NCI-H2107 (cell line): ENCODE results near the gene WSB1.

Experiments
- DNase-seq: peaks from one replicate; lab custom pipeline; 2025; lab: John Stamatoyannopoulos, UW

Gene WSB1

DNA sequence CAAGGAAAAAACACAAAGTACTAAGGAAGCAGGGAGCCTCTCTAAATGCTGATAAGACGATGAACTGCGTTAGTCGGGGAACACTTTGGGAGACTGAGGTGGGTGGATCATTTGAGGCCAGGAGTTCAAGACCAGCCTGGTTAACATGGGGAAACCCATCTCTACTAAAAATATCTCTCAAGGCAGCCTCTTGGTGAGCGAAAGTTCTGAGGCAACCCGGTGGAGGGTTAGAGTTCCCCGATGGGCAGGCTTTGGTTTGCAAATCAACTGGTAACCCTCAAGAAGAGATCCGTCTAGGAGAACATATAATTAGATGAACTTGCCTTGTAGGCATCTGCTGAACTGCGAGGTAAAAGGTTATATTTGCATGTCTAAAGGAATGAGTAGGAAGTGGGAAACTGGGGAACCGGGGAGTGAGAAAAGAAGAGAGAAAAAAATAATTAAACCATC, 44.6 kb downstream of the WSB1 start:
- DNase-seq, result no peak

DNA sequence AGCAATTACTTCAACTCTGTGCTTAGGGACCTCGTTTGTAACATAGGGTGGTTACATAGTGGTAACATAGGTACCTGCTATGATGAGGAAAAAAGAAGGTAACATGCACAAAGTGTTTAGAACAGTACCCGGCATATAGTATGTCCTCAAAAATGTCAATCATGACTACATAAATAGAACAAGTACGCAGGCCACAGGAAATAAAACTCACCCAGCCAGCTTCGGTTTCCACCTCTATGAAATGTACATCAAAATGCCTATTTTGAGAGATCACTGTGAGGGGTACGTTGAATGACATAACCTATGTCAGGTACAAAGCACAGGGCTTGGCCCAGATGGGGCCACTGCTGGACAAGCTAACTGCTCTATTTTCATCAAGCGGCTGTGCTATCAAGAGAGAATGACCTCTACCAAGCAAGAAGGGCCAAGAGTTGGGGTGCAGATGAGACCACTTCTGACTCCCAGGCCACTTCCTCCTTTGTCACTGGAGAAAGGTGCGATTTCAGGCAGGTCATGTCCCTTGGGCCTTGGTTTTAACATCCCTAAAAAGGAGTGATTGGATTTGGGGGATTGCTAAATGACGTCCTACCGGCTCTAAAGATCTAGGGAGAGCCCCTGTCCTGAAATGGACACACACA, 45.4 kb downstream of the WSB1 start:
- DNase-seq, result no peak

DNA sequence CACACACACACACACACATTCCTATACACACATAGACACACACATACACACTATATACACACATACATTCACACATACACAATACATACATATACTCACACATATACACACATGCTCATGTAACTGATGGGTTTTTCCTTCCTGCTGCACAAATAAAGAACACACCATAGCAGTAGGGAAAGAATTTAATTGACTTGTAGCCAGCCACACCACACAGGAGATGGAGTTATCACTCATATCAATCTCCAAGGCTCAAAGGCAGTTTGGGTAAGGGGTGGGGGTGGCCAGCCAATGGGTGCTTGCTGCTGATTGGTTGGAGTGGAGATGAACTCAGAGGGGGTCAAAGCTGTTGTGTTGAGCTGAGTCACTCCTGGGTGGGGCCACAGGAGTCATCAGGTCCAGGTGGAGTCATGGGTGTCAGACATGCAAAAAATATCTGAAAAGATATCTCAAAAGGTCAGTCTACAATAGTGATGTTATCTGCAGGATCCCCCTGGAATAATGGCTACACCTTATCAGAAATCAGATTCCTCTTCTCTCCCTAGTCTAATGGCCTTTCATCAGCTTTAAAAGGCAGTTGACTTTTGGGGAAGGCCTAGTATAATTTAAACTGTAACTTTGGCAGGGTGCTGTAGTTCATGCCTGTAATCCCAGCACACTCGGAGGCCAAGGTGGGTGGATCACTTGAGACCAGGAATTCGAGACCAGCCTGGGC, 46.1 kb downstream of the WSB1 start:
- DNase-seq, result no peak

DNA sequence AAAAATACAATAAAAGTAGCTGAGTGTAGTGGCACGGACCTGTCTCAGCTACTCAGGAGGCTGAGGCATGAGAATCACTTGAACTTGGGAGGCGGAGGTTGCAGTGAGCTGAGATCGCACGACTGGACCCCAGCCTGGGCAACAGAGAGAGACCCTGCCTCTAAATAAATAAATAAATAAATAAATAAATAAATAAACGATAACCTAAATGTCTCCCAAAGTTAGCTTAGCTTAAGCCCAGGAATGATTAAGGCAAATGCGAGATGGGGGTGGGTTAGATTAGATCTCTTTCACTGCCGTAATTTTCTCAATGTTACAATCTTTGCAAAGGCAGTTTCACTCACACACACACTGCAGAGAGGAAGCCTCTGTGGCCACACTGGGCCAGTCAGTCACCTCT, 46.7 kb downstream of the WSB1 start:
- no peak for DNase-seq

DNA sequence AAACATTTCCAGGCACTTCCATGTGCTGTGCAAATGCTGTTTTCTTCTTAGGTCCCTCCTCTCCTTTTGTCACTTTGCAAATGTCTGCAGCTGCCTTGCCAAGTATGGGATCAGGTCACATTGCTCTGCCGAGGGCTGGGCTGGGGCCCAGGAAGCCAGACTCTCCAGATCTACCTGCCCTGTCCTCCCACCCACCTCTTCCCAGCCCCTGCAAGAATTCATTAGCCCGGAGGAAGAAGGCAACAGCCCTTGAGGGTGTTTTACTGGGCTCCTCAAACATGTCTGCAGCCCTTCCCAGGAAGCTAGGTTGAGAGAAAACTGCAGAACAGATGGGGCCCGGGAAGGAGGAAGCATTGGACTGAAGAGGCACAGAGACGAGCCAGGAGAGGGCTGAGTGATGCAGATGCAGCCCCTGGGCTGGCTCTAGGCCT, 47.1 kb downstream of the WSB1 start:
- no peak for DNase-seq

DNA sequence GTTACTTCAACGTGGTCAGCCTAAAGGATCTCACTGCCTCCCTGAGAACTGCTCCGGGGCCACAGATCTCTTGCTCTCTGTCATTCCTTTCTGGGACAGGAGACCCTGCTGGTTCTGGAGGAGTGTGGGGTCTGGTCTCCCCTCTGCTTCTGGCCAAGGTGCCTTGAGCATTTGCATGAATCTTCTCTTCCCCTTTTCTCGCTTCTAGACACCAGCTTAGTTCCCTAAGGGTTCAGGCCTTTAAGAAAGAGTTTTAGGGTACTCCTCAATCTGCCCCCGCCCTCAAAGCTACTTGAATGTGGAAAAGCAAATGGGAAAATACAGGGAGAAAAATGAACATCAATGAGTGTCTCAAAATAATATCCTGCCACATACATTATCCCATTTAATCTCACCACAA, 48.1 kb downstream of the WSB1 start:
- no peak for DNase-seq

DNA sequence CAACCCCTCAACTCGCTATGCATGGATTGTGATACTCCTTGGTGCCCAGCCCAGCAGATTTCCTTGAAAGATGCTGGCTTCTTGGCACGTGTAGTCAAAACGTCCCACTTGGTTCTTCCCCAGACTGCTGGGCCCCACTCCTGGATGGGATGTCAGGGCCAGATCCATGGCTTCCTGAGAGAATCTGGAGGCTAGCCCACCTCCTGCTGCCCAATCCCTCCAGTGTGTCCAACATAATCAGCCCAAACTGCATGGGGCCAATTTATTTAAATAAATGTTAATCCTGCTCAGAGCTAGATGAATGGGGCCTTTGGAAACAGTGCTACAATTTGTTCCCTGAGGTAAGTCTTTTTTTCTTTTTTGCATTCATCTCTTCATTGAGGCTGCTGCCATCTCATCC, 49.4 kb downstream of the WSB1 start:
- no peak for DNase-seq

DNA sequence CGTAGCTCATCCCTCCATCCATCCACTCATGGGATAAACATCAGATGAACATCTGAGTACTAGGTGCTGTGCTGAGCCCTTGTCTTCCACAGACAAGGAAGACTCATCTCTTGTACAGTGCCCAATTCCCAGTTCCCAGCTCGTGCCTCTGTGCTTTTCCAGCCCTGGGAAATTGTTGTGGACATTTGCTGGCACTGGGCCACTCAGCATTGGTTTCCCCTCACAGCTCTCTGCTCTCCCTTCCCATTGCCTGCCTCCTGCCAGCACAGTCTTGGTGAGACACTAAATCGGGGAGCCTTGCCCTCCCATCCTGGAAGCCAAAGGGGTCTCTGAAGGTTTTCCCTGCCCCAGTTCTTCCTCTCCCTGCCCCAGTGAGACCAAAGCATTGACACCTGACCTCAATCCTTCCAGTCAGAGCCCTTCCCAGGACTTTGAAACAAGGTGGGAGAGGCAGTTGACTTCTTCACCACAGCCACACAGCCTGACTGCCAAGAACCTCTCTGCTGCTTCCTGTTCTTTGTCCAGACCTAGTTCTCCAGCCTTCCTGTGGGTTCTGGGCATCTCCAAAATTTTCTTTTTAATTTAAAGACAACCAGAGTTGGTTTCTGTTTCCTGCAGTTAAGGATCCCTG, 50.2 kb downstream of the WSB1 start:
- DNase-seq, result no peak

DNA sequence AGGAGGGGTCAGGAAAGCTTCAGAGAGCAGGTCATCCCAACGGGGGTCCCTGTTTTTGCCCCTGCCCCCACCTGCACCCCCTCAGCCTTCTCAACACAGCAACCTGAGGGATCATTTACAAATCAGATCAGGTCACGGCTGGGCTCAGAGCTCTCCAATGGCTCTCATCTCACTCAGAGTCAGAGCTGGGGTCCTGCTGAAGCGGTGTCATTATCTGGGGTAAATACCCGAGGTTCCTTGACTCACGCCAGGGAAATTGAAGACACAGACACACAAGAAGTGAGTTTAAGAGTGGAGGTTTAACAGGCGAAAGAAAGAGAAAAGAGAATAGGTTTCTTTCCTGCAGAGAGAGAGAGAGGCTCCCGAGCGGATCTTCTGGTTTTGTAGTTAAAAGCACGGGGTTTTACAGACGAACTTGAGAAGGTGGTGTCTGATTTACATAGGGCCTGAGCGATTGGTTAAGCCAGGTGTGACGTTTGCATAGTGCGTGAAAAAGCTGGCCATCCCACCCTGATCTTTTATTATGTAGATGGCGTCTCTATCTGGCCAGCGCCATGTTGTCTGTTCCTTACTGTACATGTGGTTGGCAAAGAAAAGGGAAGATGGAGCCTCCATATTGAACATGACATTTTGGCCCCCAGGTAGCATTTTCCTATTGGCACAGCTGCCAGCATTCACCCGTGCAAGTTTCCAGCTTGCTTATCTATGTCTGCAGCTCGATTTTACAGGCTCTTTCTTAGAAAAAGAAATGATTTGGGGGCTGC, 51.4 kb downstream of the WSB1 start:
- no peak for DNase-seq

DNA sequence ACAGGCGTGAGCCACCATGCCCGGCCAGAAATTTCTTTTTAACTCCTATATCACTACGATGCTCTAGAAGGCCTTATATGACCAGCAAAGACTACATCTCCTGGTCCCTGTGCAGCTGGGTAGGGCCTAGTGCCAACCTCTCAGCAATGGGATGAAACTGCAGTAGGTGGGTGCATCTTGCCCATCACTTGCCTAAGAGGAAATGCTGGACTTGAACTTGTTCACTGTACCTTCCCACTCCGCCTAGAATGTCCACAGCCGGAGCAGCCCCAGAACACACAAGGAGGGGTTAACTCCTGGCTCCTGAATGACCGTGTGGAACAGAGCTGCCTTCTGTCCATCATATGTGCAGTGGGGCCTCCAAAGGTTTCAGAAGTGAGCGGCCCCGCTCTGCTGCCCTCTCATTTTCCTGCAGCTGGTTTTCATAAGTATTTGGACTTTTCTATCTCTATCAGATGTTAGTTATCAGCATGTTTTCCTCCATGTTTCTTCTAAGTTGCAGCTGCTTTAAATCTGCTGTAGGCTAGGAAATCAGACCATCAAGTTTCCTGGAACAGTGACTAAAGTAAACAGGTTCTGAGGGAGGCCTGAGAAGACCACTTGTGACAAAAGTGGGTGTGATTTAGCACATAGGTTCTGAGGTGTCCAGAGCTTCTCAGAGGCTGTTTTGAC, 52.5 kb downstream of the WSB1 start:
- no peak for DNase-seq

DNA sequence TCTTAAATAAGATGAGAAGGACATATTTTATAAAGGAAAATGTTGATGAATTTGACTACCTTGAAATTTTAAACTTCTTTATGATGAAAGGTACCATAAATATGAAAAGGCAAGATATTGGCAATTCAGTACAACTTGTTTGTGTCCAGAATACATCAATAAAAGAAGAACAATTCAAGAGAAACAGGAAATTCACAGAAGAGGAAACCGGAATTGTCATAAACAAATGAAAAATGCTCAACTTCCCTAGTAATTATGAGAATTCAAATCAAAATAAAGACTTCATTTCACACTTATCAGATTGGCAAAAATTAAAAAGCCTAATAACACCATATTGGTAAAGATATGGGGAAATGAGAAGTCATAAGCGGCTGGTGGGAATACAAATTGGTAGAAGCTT, 54.3 kb downstream of the WSB1 start:
- DNase-seq, result no peak

DNA sequence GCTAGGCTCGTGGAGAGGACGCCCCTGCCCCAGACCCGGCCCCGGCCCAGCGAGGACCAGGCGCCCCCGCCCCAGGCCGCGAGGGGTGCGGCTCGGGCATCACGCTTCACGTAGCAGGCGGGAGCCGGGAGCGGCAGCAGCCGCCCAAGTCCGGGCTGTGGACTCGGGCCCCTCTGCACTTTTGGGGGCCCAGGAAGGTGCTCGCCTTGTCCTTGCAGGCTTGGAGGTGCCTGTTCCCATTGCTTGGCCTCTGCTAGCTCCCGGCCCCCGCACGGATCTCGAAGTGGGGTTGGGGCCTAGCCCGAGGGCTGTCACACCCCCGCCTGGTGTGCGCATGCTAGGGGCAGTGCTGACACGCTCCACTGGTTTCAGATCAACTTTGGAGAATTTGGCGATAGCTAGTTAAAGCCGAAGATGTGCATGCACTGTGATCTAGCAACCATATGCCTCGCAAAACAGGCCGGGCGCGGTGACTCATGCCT, 55.7 kb downstream of the WSB1 start:
- no peak for DNase-seq

DNA sequence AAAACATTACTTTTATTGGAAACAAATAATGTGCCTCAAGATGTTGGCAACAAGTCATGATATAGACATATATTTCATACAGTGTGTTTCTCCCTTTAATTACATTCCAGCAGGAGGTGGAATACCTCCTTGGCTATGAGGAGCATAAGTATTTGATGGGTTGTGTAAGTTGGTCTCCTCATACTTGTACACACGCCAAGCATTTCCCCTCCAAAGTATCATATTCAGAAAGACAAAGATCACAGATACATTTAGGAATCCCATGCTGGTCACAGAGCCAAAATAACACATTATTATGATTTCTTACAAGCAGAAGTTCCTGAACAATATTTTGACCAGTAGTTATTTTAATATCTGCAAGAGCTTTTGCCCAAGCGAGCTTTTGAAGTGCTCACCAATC, 57.8 kb downstream of the WSB1 start:
- no peak for DNase-seq

DNA sequence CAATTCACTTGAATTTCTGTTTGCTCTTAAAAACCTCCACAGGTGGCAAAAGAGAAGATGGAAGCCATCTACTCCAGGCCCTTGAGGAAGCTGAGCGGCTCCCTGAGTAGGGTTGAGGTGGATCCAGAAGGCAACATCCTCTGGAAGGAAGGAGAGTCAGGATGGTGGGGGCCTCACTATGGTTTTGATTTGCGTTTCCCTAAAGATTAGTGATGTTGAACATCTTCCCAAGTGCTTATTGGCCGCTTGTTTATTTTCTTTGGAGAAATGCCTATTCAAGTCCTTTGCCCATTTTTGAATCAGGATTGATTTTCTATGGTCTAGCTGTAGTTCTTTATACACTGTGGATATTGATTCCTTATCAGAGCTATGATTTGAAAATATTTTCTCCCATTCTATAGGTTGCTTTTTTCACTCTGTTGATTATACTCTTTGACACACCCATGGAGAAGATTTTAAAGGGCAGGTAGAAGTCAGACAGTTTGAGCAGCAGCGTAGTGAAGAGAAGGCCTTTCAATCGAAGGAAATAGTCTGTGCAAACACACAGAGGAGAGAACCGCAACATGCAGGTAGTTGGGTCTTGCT, 58.6 kb downstream of the WSB1 start:
- no peak for DNase-seq

DNA sequence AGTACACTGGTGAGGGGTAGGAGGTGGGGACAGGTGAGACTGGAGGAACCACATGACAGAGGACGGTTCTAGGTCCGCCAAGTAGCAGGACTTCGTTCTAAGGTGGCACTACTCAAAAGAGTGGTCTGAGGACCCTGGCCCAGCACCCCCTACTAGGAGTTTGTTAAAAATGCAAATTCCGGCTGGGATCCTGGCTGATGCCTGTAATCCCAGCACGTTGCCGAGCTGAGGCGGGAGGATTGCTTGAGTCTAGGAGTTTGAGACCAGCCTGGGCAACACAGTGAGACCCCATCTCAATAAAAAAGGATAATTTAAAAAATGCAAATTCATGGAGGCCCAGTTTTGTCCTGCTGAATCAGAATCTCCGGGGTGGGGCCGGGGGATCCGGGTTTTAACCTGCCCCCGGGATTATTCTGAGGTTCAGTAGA, 59.1 kb downstream of the WSB1 start:
- DNase-seq, result no peak

DNA sequence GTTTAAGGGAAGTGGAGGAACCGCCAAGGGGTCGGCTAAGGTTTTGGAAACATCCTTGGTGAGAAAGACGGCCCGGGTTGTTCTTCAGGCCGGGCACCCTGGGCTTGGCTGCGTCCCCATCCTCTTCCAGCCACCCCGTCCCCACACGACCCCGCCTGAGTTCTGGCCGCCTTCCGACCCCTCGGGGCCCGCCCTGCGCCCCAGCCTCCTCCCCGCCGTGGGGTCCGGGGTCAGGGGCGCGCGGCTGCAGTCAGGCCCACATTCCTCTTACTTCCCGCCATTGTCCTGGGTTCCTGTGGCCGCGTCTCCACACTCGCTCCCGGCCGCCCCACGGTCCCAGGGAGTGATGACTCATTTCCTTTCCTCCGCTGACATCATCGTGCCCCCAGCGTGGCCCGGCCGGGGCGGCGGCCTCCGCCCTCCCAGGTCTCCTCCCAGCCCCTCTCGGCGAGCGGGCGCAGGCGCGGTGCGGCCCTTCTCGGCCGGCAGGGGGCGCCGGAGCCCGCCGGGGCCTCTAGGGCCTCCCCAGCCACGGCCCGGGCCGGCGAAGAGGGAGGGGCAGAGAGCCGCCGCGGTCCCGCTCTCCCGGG, 59.6 kb downstream of the WSB1 start:
- DNase-seq, result peak; percentile 55

DNA sequence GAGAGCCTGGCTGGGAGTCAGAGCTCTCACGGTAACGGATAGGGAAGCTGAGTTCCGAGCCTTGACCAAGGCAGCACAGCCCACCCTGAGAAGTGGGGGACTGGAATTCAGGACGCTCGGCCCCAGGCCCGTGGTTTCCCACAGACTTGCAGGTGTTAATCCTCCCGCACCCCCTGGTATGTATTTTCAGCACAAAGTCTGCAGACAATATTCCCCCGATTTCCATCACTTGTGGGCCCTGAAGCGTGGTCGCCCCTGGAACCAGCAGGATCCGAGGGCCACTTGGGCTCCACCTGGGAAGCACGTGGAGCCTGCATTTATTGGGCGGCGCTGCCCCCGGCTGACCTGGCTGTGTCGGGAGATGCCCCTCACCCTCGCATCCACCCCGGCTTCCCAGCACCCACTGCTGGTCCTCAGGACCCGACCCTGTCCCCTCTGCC, 60.2 kb downstream of the WSB1 start:
- no peak for DNase-seq

DNA sequence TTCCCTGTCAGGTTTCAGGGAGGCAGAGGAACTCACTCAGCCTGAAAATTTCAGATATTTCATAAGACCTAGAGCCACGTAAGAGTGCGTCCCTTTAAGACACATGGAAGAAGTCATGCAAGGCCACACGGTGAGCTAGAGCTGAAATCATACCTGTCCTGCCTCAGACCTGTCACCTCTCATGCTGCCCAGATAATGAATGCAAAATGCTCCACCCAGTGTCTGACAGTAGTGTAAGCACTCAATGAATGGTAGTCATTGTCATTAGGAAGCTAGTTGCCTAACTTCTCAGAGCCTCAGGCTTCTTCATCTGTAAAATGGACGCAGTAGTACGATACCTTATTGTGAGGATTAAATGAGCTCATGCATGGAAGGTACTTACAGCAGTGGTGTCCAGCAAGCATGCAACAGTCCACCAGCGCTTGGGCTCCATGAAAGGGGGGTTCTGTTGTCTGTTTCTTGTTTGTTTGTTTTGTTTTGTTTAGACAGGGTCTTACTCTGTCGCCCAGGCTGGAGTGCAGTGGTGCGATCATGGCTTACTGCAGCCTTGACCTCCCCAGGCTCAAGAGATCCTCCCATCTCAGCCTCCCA, 60.7 kb downstream of the WSB1 start:
- DNase-seq, result no peak

DNA sequence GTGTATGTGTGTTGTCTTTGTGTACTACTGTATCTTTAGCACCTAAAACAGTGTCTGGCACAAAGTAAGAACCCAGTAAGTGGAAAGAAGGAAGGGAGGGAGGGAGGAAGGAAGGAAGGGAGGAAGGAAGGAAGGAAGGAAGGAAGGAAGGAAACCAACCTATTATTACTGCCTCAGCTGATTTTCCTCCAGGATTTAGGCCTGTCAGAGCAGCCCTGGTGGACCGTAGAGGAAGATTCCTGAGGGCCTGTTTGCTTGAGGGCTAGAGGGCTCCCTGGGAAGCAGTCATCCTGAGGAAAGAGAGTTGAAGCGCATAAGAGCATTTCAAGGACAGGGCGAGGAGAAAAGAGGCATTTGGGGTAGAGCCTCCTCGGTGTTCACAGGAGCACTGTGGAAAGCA, 61.5 kb downstream of the WSB1 start:
- DNase-seq, result no peak

DNA sequence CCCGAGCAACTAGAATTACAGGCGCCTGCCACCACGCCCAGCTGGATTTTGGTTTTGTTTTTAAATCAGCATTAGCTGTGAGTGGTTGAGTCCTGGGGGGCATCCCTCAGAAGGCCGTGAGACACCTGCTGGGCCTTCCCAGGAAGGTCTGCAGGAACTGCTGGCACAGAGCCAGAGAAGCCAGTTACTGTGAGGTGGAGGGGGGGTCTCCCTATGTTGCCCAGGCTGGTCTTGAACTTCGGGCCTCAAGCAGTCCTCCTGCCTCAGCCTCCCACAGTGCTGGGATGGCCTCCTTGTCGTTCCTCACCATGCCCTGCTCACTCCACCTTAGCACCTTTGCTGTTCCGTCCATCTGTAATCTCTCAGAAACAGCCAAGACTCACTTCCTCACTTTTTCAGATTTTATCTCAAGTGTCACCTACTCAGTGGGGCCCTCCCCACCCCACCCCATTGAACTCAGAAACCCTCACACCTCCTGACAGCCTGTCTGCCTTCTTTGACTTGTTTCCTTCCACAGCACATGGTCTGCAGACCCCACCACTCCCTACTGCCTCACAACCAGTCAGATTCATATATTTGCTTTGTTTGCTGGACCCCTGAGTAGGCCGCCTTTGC, 62.3 kb downstream of the WSB1 start:
- DNase-seq, result no peak
